Testis (tissue), 3 donors: ENCODE data around the gene CDC42EP4. TPM values are rescaled to one million over a fixed set of nuclear protein-coding genes. Genes with fewer than 3 reads are reported as not detected.

ENCODE experiments used
- DNase-seq: peaks from one replicate; pipeline ENCODE4 v3.0.0-alpha.2; 2019
- H3K27ac ChIP-seq, 2 donors: fragments of 200-600 bp; sonication (generic); one replicate each; pipeline ENCODE4 v1.5.1; 2019
- H3K27me3 ChIP-seq: fragments of 200-600 bp; sonication (generic); one replicate; pipeline ENCODE4 v1.5.1; 2019
- H3K36me3 ChIP-seq: fragments of 200-600 bp; sonication (generic); one replicate; pipeline ENCODE4 v1.5.1; 2017; ENCODE audit warnings: low read depth; ENCODE audit errors: missing control alignments
- H3K4me1 ChIP-seq: fragments of 200-600 bp; sonication (generic); one replicate; pipeline ENCODE4 v1.5.1; 2019
- H3K4me3 ChIP-seq, 2 donors: fragments of 200-600 bp; sonication (generic); one replicate each; pipeline ENCODE4 v1.5.1; 2017 to 2019
- H3K9me3 ChIP-seq: fragments of 200-600 bp; sonication (generic); one replicate; pipeline ENCODE4 v1.5.1; 2017
- CTCF ChIP-seq, 3 experiments: fragments of 450-650 bp in 2 of 3; fragments of 200-600 bp in 1 of 3; sonication (generic) in 1 of 3; IDR thresholded peaks; one replicate each; pipeline ENCODE4 v1.5.1; 2016 to 2019; ENCODE audit warnings: antibody characterized with exemption in 3 of 3, mild to moderate bottlenecking in 2 of 3, moderate library complexity in 1 of 3
- POLR2A ChIP-seq: fragments of 450-650 bp; IDR thresholded peaks from one replicate; pipeline ENCODE4 v1.6.1; 2017; ENCODE audit warnings: antibody characterized with exemption, mild to moderate bottlenecking, moderate library complexity
- WGBS, 2 donors: methylation state at CpG; one replicate each; pipeline ENCODE4 v1.1.5; 2018; 5-methylcytosine and 5-hydroxymethylcytosine counted together
- intact Hi-C: fragments of 100-400 bp; cut with DNase I; formaldehyde crosslinking; loops from one replicate; pipeline ENCODE4 v1.15.1; 2023; ENCODE audit warnings: low total_unique reads
- polyA plus RNA-seq: library from polyadenylated mRNA; stranded (reverse); fragments of 350-450 nt; fragmentation: Illumina TruSeq; extraction: RNeasy Lipid Tissue Mini Kit (QIAGEN cat#74804); gene quantifications from one replicate; pipeline ENCODE4 v1.2.3, GENCODE V29; 2014; ENCODE audit warnings: low read depth, low replicate concordance; ENCODE audit not compliant: insufficient read depth
- total RNA-seq, 2 donors: library from RNA; depleted of rRNA; stranded (reverse); fragments of >200 nt; gene quantifications; one replicate each; pipeline ENCODE4 v1.2.3, GENCODE V29; 2016

CDC42EP4 gene
- total and polyA plus RNA-seq, 3 donors from 2014 or later = 55.9 to 140 (median 103) TPM

- H3K27me3 ChIP-seq = no peaks in the 10 kb centered on the region
- H3K36me3 ChIP-seq = no peaks in the 10 kb centered on the region
- H3K9me3 ChIP-seq = no peaks in the 10 kb centered on the region
- 60% methylated on average over 17 of the region's 17 CpGs for WGBS, 2 donors
- TF ChIP-seq CTCF (IDR thresholded peaks at IDR 0.05) = no peak
- TF ChIP-seq POLR2A = no peak
- H3K4me1 ChIP-seq = peaks cover 11% of the 10 kb centered on the region
- peak overlapping the region in 1 of 2 donors; percentile 53 for H3K27ac ChIP-seq
- no peak overlapping the region for H3K4me3 ChIP-seq
- intact Hi-C loops = no loop called here
- DNase-seq = no peak
Observed at GRCh38 chr17:73324711-73325526, 13.1 kb upstream of the CDC42EP4 start.

GRCh38 chr17:73324160-73324475 lies 12.3 kb upstream of the CDC42EP4 start:
- no peaks in the 10 kb centered on the region for H3K9me3 ChIP-seq
- no peak overlapping the region for H3K4me3 ChIP-seq
- TF ChIP-seq CTCF (IDR thresholded peaks at IDR 0.05) (no peak), POLR2A (no peak)
- 68 to 73% methylated on average over 9 of the region's 9 CpGs for WGBS, 2 donors
- no peaks in the 10 kb centered on the region for H3K27me3 ChIP-seq
- H3K4me1 ChIP-seq = peaks cover 11% of the 10 kb centered on the region
- intact Hi-C loops = no loop called here
- H3K27ac ChIP-seq = no peak overlapping the region
- no peak for DNase-seq
- no peaks in the 10 kb centered on the region for H3K36me3 ChIP-seq

- no peak for TF ChIP-seq POLR2A
- TF ChIP-seq CTCF (IDR thresholded peaks at IDR 0.05) = no peak
- Histone ChIP-seq H3K9me3 (no peaks in the 10 kb centered on the region), H3K4me3 (no peak overlapping the region), H3K36me3 (no peaks in the 10 kb centered on the region), H3K27ac (no peak overlapping the region), H3K27me3 (no peaks in the 10 kb centered on the region), H3K4me1 (peaks cover 11% of the 10 kb centered on the region)
- DNase-seq = no peak
- intact Hi-C loops = no loop called here
- 56 to 62% methylated on average over 5 of the region's 5 CpGs for WGBS, 2 donors
Observed at GRCh38 chr17:73323409-73324159, 11.8 kb upstream of the CDC42EP4 start.

- no peak for TF ChIP-seq POLR2A
- no peak for TF ChIP-seq CTCF (IDR thresholded peaks at IDR 0.05)
- peaks cover 15% of the 10 kb centered on the region for H3K4me1 ChIP-seq
- intact Hi-C loops = no loop called here
- no peak overlapping the region for H3K4me3 ChIP-seq
- H3K27me3 ChIP-seq = no peaks in the 10 kb centered on the region
- no peak overlapping the region for H3K27ac ChIP-seq
- no peak for DNase-seq
- WGBS, 2 donors = 62 to 75% methylated on average over 6 of the region's 6 CpGs
- H3K9me3 ChIP-seq = no peaks in the 10 kb centered on the region
- no peaks in the 10 kb centered on the region for H3K36me3 ChIP-seq
Observed at GRCh38 chr17:73320601-73321264, 8.9 kb upstream of the CDC42EP4 start.
